ENCODE measurements around the gene NRG2.

NRG2 gene

GRCh38 chr5:139820606-139821005 lies 222.5 kb downstream of the NRG2 start:
- Histone ChIP-seq H3K27me3 (ENCODE audit: control insufficient read depth, insufficient read depth, low read length) (peaks cover 25% of the 10 kb centered on the region; the same call in 1 of the 2 replicates), H3K9ac (ENCODE audit: low read length) (no peak overlapping the region), H3K4me3 (ENCODE audit: low read depth, low read length) (no peak overlapping the region), H3K4me1 (ENCODE audit: control insufficient read depth, insufficient read depth, low read length) (no peaks in the 10 kb centered on the region), H3K36me3 (ENCODE audit: control insufficient read depth, insufficient read depth, low read length) (no peaks in the 10 kb centered on the region), H3K27ac (ENCODE audit: low read depth, low read length) (no peak overlapping the region), H3K9me3 (ENCODE audit: control insufficient read depth, insufficient read depth, low read depth, low read length) (no peaks in the 10 kb centered on the region)

- Histone ChIP-seq H3K4me3 (ENCODE audit: low read depth, low read length) (no peak overlapping the region), H3K27ac (ENCODE audit: low read depth, low read length) (no peak overlapping the region), H3K9ac (ENCODE audit: low read length) (no peak overlapping the region), H3K27me3 (ENCODE audit: control insufficient read depth, insufficient read depth, low read length) (peaks cover 21% of the 10 kb centered on the region; the same call in 1 of the 2 replicates), H3K4me1 (ENCODE audit: control insufficient read depth, insufficient read depth, low read length) (no peaks in the 10 kb centered on the region), H3K9me3 (ENCODE audit: control insufficient read depth, insufficient read depth, low read depth, low read length) (no peaks in the 10 kb centered on the region), H3K36me3 (ENCODE audit: control insufficient read depth, insufficient read depth, low read length) (no peaks in the 10 kb centered on the region)
Measured at GRCh38 chr5:139820130-139820529, 223.0 kb downstream of the NRG2 start.

- Histone ChIP-seq H3K9ac (ENCODE audit: low read length) (no peak overlapping the region), H3K4me3 (ENCODE audit: low read depth, low read length) (no peak overlapping the region), H3K27ac (ENCODE audit: low read depth, low read length) (no peak overlapping the region), H3K27me3 (ENCODE audit: control insufficient read depth, insufficient read depth, low read length) (peaks cover 14% of the 10 kb centered on the region; the same call in 1 of the 2 replicates), H3K36me3 (ENCODE audit: control insufficient read depth, insufficient read depth, low read length) (no peaks in the 10 kb centered on the region), H3K9me3 (ENCODE audit: control insufficient read depth, insufficient read depth, low read depth, low read length) (no peaks in the 10 kb centered on the region), H3K4me1 (ENCODE audit: control insufficient read depth, insufficient read depth, low read length) (no peaks in the 10 kb centered on the region)
Measured at GRCh38 chr5:139817970-139818369, 225.1 kb downstream of the NRG2 start.

GRCh38 chr5:139817362-139817761 lies 225.7 kb downstream of the NRG2 start:
- no peaks in the 10 kb centered on the region for H3K4me1 ChIP-seq (ENCODE audit: control insufficient read depth, insufficient read depth, low read length)
- no peak overlapping the region for H3K4me3 ChIP-seq (ENCODE audit: low read depth, low read length)
- no peaks in the 10 kb centered on the region for H3K36me3 ChIP-seq (ENCODE audit: control insufficient read depth, insufficient read depth, low read length)
- H3K27me3 ChIP-seq (ENCODE audit: control insufficient read depth, insufficient read depth, low read length) = peaks cover 18% of the 10 kb centered on the region; the same call in 1 of the 2 replicates
- H3K9ac ChIP-seq (ENCODE audit: low read length) = no peak overlapping the region
- no peaks in the 10 kb centered on the region for H3K9me3 ChIP-seq (ENCODE audit: control insufficient read depth, insufficient read depth, low read depth, low read length)
- H3K27ac ChIP-seq (ENCODE audit: low read depth, low read length) = no peak overlapping the region

GRCh38 chr5:139816566-139816965 lies 226.5 kb downstream of the NRG2 start:
- H3K27ac ChIP-seq (ENCODE audit: low read depth, low read length) = no peak overlapping the region
- H3K4me3 ChIP-seq (ENCODE audit: low read depth, low read length) = no peak overlapping the region
- H3K9ac ChIP-seq (ENCODE audit: low read length) = no peak overlapping the region
- H3K27me3 ChIP-seq (ENCODE audit: control insufficient read depth, insufficient read depth, low read length) = peaks cover 20% of the 10 kb centered on the region; the same call in 1 of the 2 replicates
- H3K36me3 ChIP-seq (ENCODE audit: control insufficient read depth, insufficient read depth, low read length) = no peaks in the 10 kb centered on the region
- H3K4me1 ChIP-seq (ENCODE audit: control insufficient read depth, insufficient read depth, low read length) = no peaks in the 10 kb centered on the region
- H3K9me3 ChIP-seq (ENCODE audit: control insufficient read depth, insufficient read depth, low read depth, low read length) = no peaks in the 10 kb centered on the region

GRCh38 chr5:139814704-139815280 lies 228.3 kb downstream of the NRG2 start:
- Histone ChIP-seq H3K27ac (ENCODE audit: low read depth, low read length) (no peak overlapping the region), H3K4me1 (ENCODE audit: control insufficient read depth, insufficient read depth, low read length) (no peaks in the 10 kb centered on the region), H3K4me3 (ENCODE audit: low read depth, low read length) (no peak overlapping the region), H3K9ac (ENCODE audit: low read length) (no peak overlapping the region), H3K27me3 (ENCODE audit: control insufficient read depth, insufficient read depth, low read length) (peaks cover 22% of the 10 kb centered on the region; the same call in 1 of the 2 replicates), H3K9me3 (ENCODE audit: control insufficient read depth, insufficient read depth, low read depth, low read length) (no peaks in the 10 kb centered on the region), H3K36me3 (ENCODE audit: control insufficient read depth, insufficient read depth, low read length) (no peaks in the 10 kb centered on the region)

GRCh38 chr5:139814191-139814601 lies 228.9 kb downstream of the NRG2 start:
- no peaks in the 10 kb centered on the region for H3K9me3 ChIP-seq (ENCODE audit: control insufficient read depth, insufficient read depth, low read depth, low read length)
- H3K36me3 ChIP-seq (ENCODE audit: control insufficient read depth, insufficient read depth, low read length) = no peaks in the 10 kb centered on the region
- H3K4me3 ChIP-seq (ENCODE audit: low read depth, low read length) = no peak overlapping the region
- H3K9ac ChIP-seq (ENCODE audit: low read length) = no peak overlapping the region
- H3K27me3 ChIP-seq (ENCODE audit: control insufficient read depth, insufficient read depth, low read length) = peaks cover 23% of the 10 kb centered on the region; the same call in 1 of the 2 replicates
- no peaks in the 10 kb centered on the region for H3K4me1 ChIP-seq (ENCODE audit: control insufficient read depth, insufficient read depth, low read length)
- H3K27ac ChIP-seq (ENCODE audit: low read depth, low read length) = no peak overlapping the region

- H3K27me3 ChIP-seq (ENCODE audit: control insufficient read depth, insufficient read depth, low read length) = peaks cover 23% of the 10 kb centered on the region; the same call in 1 of the 2 replicates
Measured at GRCh38 chr5:139812836-139813805, 230.0 kb downstream of the NRG2 start.

GRCh38 chr5:139812323-139812722 lies 230.8 kb downstream of the NRG2 start:
- H3K9me3 ChIP-seq (ENCODE audit: control insufficient read depth, insufficient read depth, low read depth, low read length) = no peaks in the 10 kb centered on the region
- peaks cover 23% of the 10 kb centered on the region; the same call in 1 of the 2 replicates for H3K27me3 ChIP-seq (ENCODE audit: control insufficient read depth, insufficient read depth, low read length)
- H3K4me3 ChIP-seq (ENCODE audit: low read depth, low read length) = no peak overlapping the region

More at GRCh38 chr5:139812836-139813805, 230.0 kb downstream of the NRG2 start:
- Histone ChIP-seq H3K4me3 (ENCODE audit: low read depth, low read length) (no peak overlapping the region), H3K4me1 (ENCODE audit: control insufficient read depth, insufficient read depth, low read length) (no peaks in the 10 kb centered on the region), H3K27ac (ENCODE audit: low read depth, low read length) (no peak overlapping the region), H3K9ac (ENCODE audit: low read length) (no peak overlapping the region), H3K36me3 (ENCODE audit: control insufficient read depth, insufficient read depth, low read length) (no peaks in the 10 kb centered on the region), H3K9me3 (ENCODE audit: control insufficient read depth, insufficient read depth, low read depth, low read length) (no peaks in the 10 kb centered on the region)

GRCh38 chr5:139811274-139811607 lies 231.9 kb downstream of the NRG2 start:
- Histone ChIP-seq H3K36me3 (ENCODE audit: control insufficient read depth, insufficient read depth, low read length) (no peaks in the 10 kb centered on the region), H3K9ac (ENCODE audit: low read length) (no peak overlapping the region)

More at GRCh38 chr5:139812323-139812722, 230.8 kb downstream of the NRG2 start:
- no peaks in the 10 kb centered on the region for H3K36me3 ChIP-seq (ENCODE audit: control insufficient read depth, insufficient read depth, low read length)
- H3K4me1 ChIP-seq (ENCODE audit: control insufficient read depth, insufficient read depth, low read length) = no peaks in the 10 kb centered on the region
- H3K27ac ChIP-seq (ENCODE audit: low read depth, low read length) = no peak overlapping the region
- no peak overlapping the region for H3K9ac ChIP-seq (ENCODE audit: low read length)

More at GRCh38 chr5:139811274-139811607, 231.9 kb downstream of the NRG2 start:
- H3K4me1 ChIP-seq (ENCODE audit: control insufficient read depth, insufficient read depth, low read length) = no peaks in the 10 kb centered on the region
- peaks cover 24% of the 10 kb centered on the region; the same call in 1 of the 2 replicates for H3K27me3 ChIP-seq (ENCODE audit: control insufficient read depth, insufficient read depth, low read length)
- H3K9me3 ChIP-seq (ENCODE audit: control insufficient read depth, insufficient read depth, low read depth, low read length) = no peaks in the 10 kb centered on the region
- no peak overlapping the region for H3K4me3 ChIP-seq (ENCODE audit: low read depth, low read length)
- no peak overlapping the region for H3K27ac ChIP-seq (ENCODE audit: low read depth, low read length)
